PC-3 (cell line): ENCODE data around the gene ZNF425. TPM values are rescaled to one million over a fixed set of nuclear protein-coding genes. Genes with fewer than 3 reads are reported as not detected.

Source experiments
- ATAC-seq: fragments of 200-7000 bp; cut with Tn5 transposase; 2 replicates; pipeline ENCODE4 v1.9.1; 2020; ENCODE audit warnings: mild to moderate bottlenecking, moderate library complexity
- BruUV-seq: library from RNA; stranded (reverse); fragments of 400-500 nt; replicated peaks from 2 replicates; lab custom pipeline; 2021; lab: Mats Ljungman, UMichigan
- CTCF ChIA-PET: fragments of 300-600 bp; sonication (Branson Sonifier 250); formaldehyde crosslinking; loops from one replicate; lab custom pipeline; 2022; ENCODE audit warnings: antibody characterized with exemption; lab: Charles Lee
- POLR2A ChIA-PET: fragments of 300-600 bp; sonication (Branson Sonifier 250); formaldehyde crosslinking; loops from one replicate; lab custom pipeline; 2022; ENCODE audit warnings: antibody characterized with exemption; ENCODE audit not compliant: unreplicated experiment; lab: Charles Lee
- DNase-seq: peaks from one replicate; pipeline ENCODE4 v3.0.0-alpha.2; 2015
- H2AFZ ChIP-seq: fragments of 300-600 bp; sonication (generic); 2 replicates; pipeline ENCODE4 v1.6.0; 2016; ENCODE audit warnings: antibody characterized with exemption, low read length
- H3F3A ChIP-seq: fragments of 300-600 bp; sonication (generic); one replicate; pipeline ENCODE4 v1.6.0; 2017; ENCODE audit warnings: antibody characterized with exemption, low read length, control low read depth, mild to moderate bottlenecking; ENCODE audit not compliant: unreplicated experiment
- H3K27ac ChIP-seq: fragments of 300-600 bp; sonication (generic); 2 replicates; pipeline ENCODE4 v1.5.1; 2016; ENCODE audit warnings: mild to moderate bottlenecking, low read length
- H3K27me3 ChIP-seq: fragments of 300-600 bp; sonication (generic); 2 replicates; pipeline ENCODE4 v1.6.1; 2016; ENCODE audit warnings: low read length, mixed read lengths
- H3K36me3 ChIP-seq: fragments of 300-600 bp; sonication (generic); 2 replicates; pipeline ENCODE4 v1.6.1; 2016; ENCODE audit warnings: low read depth, mixed run types, low read length, mixed read lengths
- H3K4me1 ChIP-seq: fragments of 300-600 bp; sonication (generic); 2 replicates; pipeline ENCODE4 v1.5.1; 2016; ENCODE audit warnings: low read length; ENCODE audit not compliant: insufficient read depth
- H3K4me2 ChIP-seq: fragments of 300-600 bp; sonication (generic); 2 replicates; pipeline ENCODE4 v1.6.0; 2016; ENCODE audit warnings: low read length
- H3K4me3 ChIP-seq: fragments of 300-600 bp; sonication (generic); 2 replicates; pipeline ENCODE4 v1.5.1; 2016; ENCODE audit warnings: mild to moderate bottlenecking, low read length, mixed read lengths
- H3K79me2 ChIP-seq: fragments of 300-600 bp; sonication (generic); 2 replicates; pipeline ENCODE4 v1.6.1; 2017; ENCODE audit warnings: low read length, mixed read lengths
- H3K9ac ChIP-seq: fragments of 300-600 bp; sonication (generic); 2 replicates; pipeline ENCODE4 v1.6.0; 2016; ENCODE audit warnings: mild to moderate bottlenecking, low read length
- H3K9me2 ChIP-seq: fragments of 300-600 bp; sonication (generic); replicated peaks from 2 replicates; pipeline ENCODE4 v1.6.1; 2016; ENCODE audit warnings: mixed run types, low read length, mixed read lengths
- H3K9me3 ChIP-seq: fragments of 300-600 bp; sonication (generic); 2 replicates; pipeline ENCODE4 v1.6.1; 2016; ENCODE audit warnings: low read length, mixed read lengths
- H4K20me1 ChIP-seq: fragments of 300-600 bp; sonication (generic); 2 replicates; pipeline ENCODE4 v1.6.1; 2016; ENCODE audit warnings: low read length, mixed read lengths
- EZH2 ChIP-seq: fragments of 300-600 bp; sonication (generic); IDR thresholded peaks from one replicate; pipeline ENCODE4 v1.6.1; 2017; ENCODE audit warnings: antibody characterized with exemption, mild to moderate bottlenecking, low read length; ENCODE audit not compliant: unreplicated experiment
- EZH2phosphoT487 ChIP-seq: fragments of 300-600 bp; sonication (generic); IDR thresholded peaks from 2 replicates; pipeline ENCODE4 v1.6.1; 2018; ENCODE audit warnings: mild to moderate bottlenecking, antibody characterized with exemption, low read length, borderline replicate concordance
- intact Hi-C: fragments of 100-400 bp; cut with micrococcal nuclease; formaldehyde crosslinking; loops from 2 replicates; pipeline ENCODE4 v1.9.0; 2023
- total RNA-seq: library from RNA; depleted of rRNA; stranded (reverse); fragments of >200 nt; gene quantifications from 2 replicates; pipeline ENCODE4 v1.2.3, GENCODE V29; 2014
- TF ChIP-seq, protein P1 (sequence below): fragments of 300-600 bp; sonication (generic); conservative IDR thresholded peaks from 2 replicates; pipeline ENCODE4 v1.5.1; 2017; ENCODE audit warnings: antibody characterized with exemption, low read depth, mild to moderate bottlenecking, low read length

Gene ZNF425
- total RNA-seq, 1 experiment from 2014 or later: 1.6 TPM

GRCh38 chr7:149133028-149133710 lies 7.0 kb upstream of the ZNF425 start:
- no peak overlapping the region for H3K4me2 ChIP-seq
- no peaks in the 10 kb centered on the region for H3K27me3 ChIP-seq
- H4K20me1 ChIP-seq: no peaks in the 10 kb centered on the region
- H3K79me2 ChIP-seq: peaks cover 3% of the 10 kb centered on the region
- no peaks in the 10 kb centered on the region for H3K9me2 ChIP-seq
- H3K4me1 ChIP-seq: no peaks in the 10 kb centered on the region
- ATAC-seq: no peak
- peaks cover 11% of the 10 kb centered on the region; the same call in 1 of the 2 replicates for H3K9me3 ChIP-seq
- H3F3A ChIP-seq: no peaks in the 10 kb centered on the region
- TF ChIP-seq EZH2 (no peak), EZH2phosphoT487 (no peak)
- TF ChIP-seq, protein P1, sequence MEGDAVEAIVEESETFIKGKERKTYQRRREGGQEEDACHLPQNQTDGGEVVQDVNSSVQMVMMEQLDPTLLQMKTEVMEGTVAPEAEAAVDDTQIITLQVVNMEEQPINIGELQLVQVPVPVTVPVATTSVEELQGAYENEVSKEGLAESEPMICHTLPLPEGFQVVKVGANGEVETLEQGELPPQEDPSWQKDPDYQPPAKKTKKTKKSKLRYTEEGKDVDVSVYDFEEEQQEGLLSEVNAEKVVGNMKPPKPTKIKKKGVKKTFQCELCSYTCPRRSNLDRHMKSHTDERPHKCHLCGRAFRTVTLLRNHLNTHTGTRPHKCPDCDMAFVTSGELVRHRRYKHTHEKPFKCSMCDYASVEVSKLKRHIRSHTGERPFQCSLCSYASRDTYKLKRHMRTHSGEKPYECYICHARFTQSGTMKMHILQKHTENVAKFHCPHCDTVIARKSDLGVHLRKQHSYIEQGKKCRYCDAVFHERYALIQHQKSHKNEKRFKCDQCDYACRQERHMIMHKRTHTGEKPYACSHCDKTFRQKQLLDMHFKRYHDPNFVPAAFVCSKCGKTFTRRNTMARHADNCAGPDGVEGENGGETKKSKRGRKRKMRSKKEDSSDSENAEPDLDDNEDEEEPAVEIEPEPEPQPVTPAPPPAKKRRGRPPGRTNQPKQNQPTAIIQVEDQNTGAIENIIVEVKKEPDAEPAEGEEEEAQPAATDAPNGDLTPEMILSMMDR: no peak
- no peak overlapping the region for H2AFZ ChIP-seq
- DNase-seq: no peak
- CTCF ChIA-PET: no interaction called here
- intact Hi-C loops: no loop called here
- no peak overlapping the region for H3K27ac ChIP-seq
- POLR2A ChIA-PET: no interaction called here
- BruUV-seq: no TSS peak
- peaks cover 15% of the 10 kb centered on the region for H3K36me3 ChIP-seq
- no peak overlapping the region for H3K4me3 ChIP-seq
- H3K9ac ChIP-seq: no peak overlapping the region

GRCh38 chr7:149130572-149131198 lies 4.6 kb upstream of the ZNF425 start:
- TF ChIP-seq EZH2phosphoT487: no peak
- no peak for TF ChIP-seq EZH2
- TF ChIP-seq, protein P1: no peak
- Histone ChIP-seq H3K9me2 (no peaks in the 10 kb centered on the region), H3K27ac (no peak overlapping the region), H3K9me3 (peaks cover 11% of the 10 kb centered on the region; the same call in 1 of the 2 replicates), H2AFZ (no peak overlapping the region), H3K79me2 (peaks cover 24% of the 10 kb centered on the region), H3K4me3 (no peak overlapping the region), H4K20me1 (no peaks in the 10 kb centered on the region), H3F3A (no peaks in the 10 kb centered on the region), H3K27me3 (no peaks in the 10 kb centered on the region), H3K36me3 (peaks cover 15% of the 10 kb centered on the region), H3K4me2 (no peak overlapping the region), H3K9ac (no peak overlapping the region), H3K4me1 (no peaks in the 10 kb centered on the region; the same call in 1 of the 2 replicates)
- ChIA-PET POLR2A (no interaction called here), CTCF (no interaction called here)
- DNase-seq (no peak), ATAC-seq (no peak)
- BruUV-seq: no TSS peak
- intact Hi-C loops: no loop called here
